OCI-M1 (cell line): ENCODE results near the gene MET.

Source experiments
- DNase-seq: peaks from one replicate; lab custom pipeline; 2025; lab: John Stamatoyannopoulos, UW

The MET gene

DNA sequence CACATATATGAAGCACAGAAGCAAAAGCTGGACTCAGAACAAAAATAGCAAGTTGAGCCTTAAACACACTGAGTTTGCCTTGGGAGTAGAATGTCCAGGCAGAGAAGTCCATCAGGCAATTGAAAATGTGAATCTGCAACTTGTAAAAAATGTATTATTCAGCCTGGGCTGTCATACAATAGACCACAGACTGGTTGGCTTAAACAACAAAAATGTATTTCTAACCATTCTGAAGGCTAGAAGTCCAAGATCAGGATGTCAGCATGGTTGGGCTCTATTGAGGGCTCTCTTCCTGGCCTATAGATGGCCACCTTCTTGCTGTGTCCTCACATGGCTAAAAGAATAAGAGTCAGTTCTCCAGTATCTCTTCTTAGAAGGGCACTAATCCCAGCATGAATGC lies 113.8 kb downstream of the MET start:
- no peak for DNase-seq

DNA sequence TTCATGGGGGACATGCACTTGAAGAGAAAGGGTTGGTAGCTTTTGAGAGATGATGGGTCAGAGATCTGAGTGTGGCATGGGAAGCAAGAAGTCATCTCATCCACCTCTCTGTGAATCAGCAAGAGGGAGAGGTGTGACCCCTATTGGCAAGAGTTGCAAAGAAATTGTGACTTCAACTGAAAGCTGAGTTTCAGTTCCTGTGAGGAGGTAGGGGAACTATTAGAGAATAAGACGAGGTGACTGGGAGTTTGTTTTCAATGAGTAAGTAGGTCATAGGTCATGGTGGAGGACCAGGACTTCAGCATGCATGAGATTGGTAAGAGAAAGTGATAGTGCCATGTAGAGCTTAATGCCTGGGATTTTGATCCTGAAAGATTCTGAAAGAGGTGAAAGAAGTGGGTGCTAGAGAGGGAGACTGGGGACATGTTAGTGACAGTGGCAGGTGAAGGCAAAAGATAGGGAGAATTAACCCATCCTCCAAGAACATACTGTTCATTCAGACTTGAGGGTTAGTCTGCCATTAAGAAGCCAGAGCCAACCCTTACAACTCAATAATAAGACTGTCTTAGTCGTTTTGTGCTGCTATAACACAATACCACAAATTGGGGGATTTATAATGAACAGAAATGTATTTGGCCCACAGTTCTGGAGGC lies 114.9 kb downstream of the MET start:
- DNase-seq = peak; percentile 35

DNA sequence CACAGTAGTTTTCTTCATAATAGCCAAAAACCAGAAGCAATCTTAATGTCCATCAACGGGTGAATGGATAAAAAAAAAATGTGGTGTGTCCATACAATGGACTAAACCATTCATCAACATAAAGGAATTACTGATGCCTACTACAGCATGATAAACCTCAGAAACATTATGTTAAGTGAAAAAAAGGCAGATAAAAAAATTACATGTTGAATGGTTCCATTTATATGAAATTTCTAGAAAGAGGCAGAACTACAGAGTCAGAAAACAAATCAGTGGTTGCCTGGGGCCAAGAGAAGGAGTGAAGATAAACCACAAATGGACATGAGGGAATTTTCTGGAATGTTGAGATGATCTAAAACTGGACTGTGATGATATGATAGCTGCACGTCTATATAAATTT lies 115.9 kb downstream of the MET start:
- no peak for DNase-seq

DNA sequence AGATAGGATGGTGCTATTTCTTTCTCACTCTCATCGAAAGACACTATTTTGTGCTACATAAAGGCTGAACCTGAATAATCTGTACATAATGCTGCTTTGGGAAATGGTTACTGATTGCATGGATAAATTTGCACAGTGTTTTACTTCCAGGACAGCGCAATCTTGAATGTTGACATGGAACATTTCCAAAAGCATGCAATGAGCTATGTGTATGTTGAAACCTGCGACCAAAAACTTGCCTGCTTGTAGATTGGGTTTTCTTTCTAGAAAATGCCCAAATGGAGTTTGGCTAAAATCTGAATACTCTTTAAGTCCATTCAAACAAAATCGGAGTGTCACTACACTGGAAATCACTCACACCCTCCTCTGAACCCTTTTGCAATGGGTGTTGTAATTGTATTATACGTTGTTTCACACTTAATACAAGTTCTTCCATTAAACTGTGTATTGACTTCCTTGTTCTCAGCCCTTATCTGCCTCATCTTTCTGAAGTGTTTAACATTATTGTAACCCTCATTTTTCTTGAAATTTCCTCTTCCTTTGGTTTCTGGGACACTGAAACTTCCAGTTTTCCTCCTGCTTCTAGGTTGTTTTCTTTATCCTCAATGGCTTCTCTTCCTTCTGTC lies 116.7 kb downstream of the MET start:
- no peak for DNase-seq

DNA sequence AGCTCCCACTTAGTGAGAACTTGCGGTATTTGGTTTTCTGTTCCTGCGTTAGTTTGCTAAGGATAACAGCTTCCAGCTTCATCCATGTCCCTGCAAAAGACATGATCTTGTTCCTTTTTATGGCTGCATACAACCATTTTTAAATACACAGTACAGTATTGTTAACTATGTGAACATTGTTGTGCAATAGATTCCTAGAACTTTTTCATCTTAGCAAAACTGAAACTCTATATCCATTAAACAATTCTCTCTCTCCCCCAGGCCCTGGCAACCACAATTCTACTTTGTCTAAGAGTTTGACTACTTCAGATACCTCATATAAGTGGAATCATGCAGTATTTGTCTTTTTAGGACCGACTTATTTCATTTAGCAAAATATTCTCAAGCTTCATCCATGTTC lies 118.0 kb downstream of the MET start:
- no peak for DNase-seq

DNA sequence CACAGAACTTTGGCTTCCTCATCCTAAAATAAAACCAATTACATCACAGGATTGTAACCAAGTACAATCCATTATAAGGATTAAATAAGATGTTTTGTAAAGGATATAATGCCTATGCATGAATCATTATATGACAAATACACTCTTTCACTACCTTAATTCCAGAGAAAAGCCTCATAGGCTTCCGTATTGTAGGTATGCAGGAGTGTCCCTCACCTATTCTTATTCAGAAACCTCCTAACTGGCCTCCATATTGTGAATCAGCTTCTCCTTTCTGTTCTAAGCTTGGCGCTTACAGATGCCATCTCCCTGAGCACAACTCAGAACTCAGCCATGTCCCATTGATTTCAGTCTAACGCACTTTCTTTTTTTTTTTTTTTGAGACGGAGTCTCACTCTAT lies 120.8 kb downstream of the MET start:
- DNase-seq = no peak

DNA sequence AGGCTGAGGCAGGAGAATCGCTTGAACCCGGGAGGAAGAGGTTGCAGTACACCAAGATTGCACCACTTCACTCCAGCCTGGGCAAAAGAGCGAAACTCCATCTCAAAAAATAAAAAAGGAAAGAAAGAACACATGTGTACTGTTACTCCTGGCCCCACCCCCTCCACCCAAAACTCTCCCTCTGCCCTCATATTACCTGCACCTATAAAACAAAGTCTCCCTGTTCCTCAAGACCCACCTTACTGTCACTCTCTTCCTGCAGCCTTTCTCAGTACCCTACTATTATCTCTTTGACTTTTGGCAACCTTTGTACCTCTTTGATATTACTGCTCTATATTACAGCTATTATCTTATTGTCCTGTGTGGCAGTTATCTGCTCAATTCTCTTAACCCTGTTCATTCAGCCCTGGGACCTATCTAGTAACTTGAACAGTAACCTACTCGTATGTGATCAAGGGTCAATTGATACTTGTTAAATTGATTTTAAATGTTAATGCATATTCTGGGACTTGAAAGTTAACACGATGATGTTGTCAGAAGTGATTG lies 121.9 kb downstream of the MET start:
- DNase-seq = no peak

DNA sequence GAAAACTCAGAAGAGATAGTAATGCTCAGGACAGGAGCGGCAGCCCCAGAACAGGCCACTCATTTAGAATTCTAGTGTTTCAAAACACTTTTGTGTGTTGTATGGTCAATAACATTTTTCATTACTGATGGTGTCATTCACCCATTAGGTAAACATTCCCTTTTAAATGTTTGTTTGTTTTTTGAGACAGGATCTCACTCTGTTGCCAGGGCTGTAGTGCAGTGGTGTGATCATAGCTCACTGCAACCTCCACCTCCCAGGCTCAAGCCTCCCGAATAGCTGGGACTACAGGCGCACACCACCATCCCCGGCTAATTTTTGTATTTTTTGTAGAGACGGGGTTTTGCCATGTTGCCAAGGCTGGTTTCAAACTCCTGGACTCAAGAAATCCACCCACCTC lies 124.5 kb downstream of the MET start:
- no peak for DNase-seq

DNA sequence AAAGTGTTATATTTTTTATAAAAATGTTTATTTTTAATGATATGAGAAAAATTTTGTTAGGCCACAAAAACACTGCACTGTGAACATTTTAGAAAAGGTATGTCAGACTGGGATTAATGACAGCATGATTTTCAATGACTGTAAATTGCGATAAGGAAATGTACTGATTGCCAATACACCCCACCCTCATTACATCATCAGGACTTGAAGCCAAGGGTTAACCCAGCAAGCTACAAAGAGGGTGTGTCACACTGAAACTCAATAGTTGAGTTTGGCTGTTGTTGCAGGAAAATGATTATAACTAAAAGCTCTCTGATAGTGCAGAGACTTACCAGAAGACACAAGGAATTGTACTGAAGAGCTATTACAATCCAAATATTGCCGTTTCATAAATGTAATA lies 125.6 kb downstream of the MET start:
- DNase-seq = no peak

DNA sequence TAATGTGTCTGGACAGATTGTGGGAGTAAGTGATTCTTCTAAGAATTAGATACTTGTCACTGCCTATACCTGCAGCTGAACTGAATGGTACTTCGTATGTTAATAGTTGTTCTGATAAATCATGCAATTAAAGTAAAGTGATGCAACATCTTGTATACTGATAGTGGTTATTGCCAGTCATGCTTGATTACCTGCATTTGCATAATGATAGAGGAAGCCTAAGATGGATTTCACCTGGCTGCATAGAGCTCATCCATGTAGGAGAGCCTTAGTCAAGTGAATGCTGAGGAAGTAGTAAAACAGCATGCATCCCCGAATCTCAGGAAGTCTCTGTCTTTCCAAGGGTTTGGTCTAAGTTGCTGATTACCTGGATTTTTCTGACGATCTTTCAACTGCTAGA lies 126.2 kb downstream of the MET start:
- DNase-seq = no peak

DNA sequence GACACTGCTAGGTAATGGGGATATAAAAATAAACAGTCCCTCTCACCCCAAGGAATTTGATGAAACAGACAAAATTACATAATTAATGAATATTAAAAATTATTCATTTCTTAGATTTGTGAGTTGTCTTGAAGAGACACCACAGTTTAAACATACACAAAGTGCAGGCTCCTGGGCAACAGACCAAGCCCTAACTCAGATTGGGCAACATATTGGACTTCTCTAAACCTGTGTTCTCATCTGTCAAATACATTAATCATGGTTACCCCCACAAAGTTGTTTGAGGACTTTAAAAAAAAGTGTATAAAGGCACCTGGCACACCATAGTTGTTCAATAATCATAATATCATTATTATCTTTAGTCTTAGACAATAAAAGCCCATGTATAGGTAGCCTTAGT lies 127.9 kb downstream of the MET start:
- no peak for DNase-seq

DNA sequence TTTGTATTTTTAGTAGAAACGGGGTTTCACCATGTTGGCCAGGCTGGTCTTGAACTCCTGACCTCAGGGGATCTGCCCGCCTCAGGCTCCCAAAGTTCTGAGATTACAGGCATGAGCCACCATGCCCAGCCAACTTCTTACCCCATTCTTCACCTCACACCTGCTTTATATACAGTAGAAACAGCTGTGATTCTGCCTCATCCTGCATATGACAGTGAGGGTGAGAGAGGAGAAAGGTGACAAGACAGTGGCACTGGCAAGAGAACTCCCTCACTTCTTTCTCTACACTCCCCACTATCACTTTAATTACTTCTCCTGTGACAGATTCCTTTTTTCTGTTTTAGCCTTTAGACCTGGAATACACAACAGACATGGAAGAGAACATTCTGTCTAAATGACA lies 128.6 kb downstream of the MET start:
- DNase-seq = no peak

DNA sequence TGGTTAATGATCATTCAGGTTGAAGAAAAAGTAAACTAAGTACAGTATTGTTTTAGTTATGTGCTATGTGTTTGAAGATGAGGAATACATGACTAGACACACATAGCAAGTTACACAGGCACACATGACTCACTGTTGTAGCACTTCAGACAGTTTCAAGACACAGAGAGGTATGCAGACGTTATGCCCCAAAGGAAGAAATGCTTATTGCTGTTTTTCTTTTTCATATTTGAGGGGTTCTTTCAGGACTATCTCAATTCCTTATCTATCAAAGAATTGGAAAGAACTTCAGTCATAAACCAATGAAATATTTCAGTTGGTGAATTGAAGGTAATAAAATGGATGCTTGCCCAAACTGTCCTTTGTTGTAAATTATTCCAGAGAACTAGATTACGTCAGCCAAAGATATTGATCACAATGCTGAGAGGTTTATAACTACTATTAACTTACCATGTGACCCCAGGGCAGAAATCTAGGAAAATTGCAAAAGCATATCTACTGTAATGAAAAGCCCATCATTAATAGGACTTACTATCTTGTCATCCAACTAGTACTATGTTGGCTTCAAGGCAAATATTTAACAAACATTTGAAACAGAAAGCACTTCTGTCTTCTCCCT lies 129.2 kb downstream of the MET start:
- DNase-seq = no peak

DNA sequence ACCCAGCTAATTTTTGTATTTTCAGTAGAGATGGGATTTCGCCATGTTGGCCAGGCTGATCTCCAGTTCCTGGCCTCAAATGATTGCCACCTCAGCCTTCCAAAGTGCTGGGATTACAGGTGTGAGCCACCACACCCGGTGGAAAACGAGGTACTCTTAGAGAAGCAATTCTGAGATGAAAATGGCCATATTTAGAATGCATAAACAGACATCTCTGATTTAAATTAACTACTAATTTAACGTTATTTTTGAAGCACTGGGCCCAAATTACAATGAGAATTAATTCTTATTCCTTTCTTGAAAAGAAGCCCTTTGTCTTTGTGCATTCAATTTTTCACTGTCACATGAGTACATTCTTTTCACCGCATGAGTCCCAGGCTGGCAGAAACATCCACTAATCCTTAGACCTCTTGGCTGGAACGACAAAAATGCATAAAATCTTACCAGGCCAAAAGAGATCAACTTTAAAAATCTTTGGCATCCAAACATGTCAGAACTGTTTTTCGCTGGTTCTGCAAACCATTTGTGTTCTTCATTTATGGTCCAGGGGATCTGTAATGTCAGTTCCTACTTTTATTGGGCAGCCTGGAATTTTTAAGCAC lies 130.2 kb downstream of the MET start:
- no peak for DNase-seq

DNA sequence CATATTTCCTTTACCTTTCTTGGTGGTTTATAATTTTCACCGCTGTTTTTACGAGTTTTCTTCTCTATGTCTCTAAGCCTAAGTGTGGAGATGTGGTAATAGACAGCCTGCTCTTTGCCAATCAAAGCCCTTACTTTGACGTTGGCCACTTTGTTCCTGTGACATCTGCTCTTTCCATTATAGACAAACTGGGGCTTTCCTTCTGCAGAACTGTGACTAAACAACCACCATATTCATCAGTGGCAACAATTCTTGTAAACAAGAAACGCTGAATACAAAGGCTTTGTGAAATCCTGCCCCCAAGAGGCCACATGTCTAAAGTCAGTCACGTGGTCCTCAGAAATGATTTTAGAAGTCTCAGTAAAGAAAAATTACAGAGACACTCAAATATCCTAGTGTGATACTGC lies 130.8 kb downstream of the MET start:
- DNase-seq = peak; percentile 67

DNA sequence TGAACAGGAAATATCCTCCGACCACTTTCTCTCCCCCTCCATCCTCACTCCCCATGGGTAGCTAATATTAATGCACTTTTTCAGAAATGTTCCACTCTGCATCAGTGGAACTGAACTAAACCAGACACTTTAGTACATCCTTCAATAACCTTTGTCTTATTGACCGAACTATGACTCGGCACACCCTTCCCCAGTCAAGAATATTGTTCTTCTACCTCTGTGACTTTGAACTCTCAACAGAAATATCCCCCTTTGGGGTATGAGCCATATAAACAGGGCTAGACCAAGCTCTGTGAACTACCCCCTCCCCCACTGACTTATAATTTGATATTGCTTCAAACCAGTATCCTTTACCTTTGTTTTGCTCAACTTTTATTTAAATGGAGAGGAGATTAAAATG lies 132.5 kb downstream of the MET start:
- DNase-seq = no peak

DNA sequence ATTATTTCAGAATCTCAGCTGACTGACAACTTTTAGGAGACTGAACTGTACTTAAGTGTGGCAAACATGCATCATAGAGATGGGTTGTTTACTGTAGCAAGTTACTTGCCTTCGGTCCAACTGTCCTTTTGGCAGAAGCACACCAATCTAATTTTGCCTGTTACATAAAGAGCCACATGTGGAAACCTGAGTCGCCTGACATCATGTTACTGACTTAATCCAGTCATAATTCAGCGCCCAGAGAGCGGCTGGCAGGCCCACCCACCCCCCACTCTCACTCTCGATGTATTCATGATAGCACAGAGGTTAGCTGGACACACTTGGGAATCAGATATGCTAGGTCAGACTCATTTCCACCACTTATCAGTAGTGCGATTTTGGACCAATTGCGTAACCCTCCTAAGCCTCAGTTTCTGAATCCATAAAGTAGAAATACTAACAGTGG lies 133.1 kb downstream of the MET start:
- peak; percentile 25 for DNase-seq

DNA sequence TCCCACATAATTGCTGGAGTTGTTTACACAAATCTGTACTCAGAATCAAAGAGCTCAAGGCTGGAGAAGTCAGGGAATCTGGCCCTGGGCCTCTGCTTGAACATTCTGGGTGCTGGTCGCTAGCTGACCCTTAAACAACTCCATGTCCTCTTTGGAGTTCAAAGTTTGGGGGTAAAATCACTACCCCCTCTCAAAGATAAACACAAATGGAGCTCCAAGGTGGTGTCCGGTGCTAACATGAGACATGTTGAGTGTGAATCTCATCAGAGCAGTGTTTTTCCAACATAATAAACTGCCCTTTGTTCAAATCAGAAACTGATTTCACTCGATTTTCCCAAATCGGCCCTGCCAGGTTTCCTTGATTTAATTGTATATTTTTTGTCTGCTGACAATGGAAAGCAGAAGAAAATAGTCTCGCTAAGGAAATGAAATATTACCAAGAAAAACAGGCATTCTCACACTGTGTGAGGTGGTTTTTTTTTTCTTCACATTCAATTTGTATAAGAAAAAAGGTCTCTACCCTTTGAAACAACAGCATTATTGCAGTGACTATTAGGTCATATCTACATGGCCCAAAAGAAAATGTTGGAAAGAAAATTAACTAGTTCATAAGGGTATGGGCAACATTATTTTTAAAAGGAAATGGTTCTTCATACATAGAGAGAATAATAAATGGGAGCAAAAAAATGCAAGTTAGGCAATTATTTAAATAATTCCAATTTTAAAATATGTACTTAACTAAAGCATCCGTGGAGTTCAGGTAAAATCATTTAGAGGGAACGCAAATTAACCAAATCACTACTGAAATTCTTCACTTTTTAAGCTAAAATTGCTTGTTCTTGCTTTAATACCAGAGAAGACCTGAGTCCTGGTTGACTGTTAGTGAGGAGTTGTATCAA lies 134.3 kb downstream of the MET start:
- no peak for DNase-seq

DNA sequence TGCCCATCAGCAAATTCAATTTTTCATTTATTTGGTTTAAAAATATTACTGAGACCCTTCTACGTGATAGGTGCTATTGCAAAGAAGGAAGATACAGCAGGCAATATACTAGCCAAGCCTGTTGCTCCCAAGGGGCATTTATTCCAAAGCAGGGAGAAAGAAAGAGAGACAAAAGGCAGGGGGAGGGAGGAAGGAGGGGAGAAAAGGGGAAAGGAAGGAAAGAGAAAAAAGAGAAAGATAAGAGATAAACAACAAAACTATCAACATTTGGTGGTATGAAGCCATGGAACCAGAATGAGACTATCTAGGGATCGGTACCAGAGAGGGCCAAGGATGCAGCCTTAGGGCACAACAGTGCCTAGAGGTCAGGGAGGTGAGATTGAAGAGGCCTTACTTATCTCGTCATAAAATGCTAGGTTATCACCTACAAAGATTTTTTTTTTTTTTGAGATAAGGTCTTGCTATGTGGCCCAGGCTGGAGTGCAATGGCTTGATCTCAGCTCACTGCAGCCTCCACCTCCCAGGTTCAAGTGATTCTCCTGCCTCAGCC lies 135.1 kb downstream of the MET start:
- DNase-seq = no peak

DNA sequence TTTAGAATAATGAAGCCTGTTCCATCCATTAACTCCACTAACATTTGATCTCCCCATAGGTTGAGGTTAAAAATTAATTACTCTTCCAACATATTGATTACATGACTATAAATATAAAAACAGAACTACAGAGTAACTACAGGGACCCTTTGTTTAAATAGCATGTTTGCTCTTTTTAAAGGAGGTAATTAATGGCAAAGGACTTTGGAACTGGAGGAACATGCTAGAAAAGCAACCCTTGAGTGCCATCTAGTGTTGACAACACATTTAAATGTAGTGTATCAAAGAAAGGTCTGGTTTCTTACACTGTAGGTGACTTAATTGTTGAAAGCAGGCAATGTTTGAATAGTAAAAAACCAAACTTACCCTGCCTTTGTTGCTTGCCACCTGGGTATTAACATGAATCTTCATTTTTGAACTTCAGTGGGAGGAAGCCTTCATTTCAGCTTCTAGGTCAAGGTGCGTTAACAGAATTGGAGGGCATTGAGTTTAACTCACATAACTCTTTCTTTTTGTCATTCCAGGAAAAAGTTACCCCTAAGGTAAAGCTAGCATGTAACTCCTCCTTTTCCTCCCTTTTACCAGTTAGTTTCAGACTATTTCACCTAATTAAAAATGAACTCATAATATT lies 137.8 kb downstream of the MET start:
- DNase-seq = peak; percentile 72
